ENCODE data around the gene TMEM191B. TPM values are rescaled to one million over a fixed set of nuclear protein-coding genes. Genes with fewer than 3 reads are reported as not detected.
"Not testable (repeated sequence)": the region's sequence is repeated elsewhere in the genome, so short reads cannot be mapped to it uniquely, and the experiment has no call there.

TMEM191B gene
- total RNA-seq (0.13 TPM), polyA plus RNA-seq (ENCODE audit: insufficient read depth in 1 of 8, insufficient read length in 8 of 8, low replicate concordance in 1 of 8) (under 1 TPM in 5 of 8 donors, not detected in 3; 0.11 to 0.89 (median 0.59) TPM)
- long read RNA-seq, donor 1 = 0 reads
- long read RNA-seq, donor 2 = 0 reads
- long read RNA-seq, donor 3 = 0 reads
- long read RNA-seq, donor 4 = 0 reads
- long read RNA-seq, donor 5, partial matches to known transcripts = 0 of 1 reads
- long read RNA-seq, donor 5, other reads (novel, unspliced or antisense) = 0 of 1 reads
- long read RNA-seq, donor 6 = 0 reads
- long read RNA-seq, donor 7 = 0 reads
- long read RNA-seq, donor 8 = 0 reads
- long read RNA-seq, donor 9 = 0 reads
- long read RNA-seq, donor 10 = 0 reads
- long read RNA-seq, donor 11 = 0 reads

GRCh38 chr22:18527752-18528596 is at the start of gene TMEM191B:
TSS of gene TMEM191B (plus strand) at chr22:18527802. CDS start at chr22:18527981, 179 bp downstream.
- peak within 1 kb of the TSS; percentile 29 for H3K4me3 ChIP-seq (ENCODE audit: low read length)
- no CpG with 5 or more reads among the region's 65 CpGs for WGBS (ENCODE audit: insufficient coverage)
- not testable (repeated sequence) for DNase-seq; H3K9me3 ChIP-seq (replicated peaks; ENCODE audit: control insufficient read depth, low read depth, low read length); H3K4me1 ChIP-seq (ENCODE audit: control insufficient read depth, insufficient read depth, low read length); H3K27ac ChIP-seq (ENCODE audit: low read length); H3K36me3 ChIP-seq (ENCODE audit: control insufficient read depth, insufficient read depth, low read length); H3K27me3 ChIP-seq (ENCODE audit: control insufficient read depth, insufficient read depth, low read length)

GRCh38 chr22:18496227-18496626 is 31.4 kb upstream of the TMEM191B start:
- WGBS (ENCODE audit: insufficient coverage) = no CpG with 5 or more reads among the region's 3 CpGs
- not testable (repeated sequence) for H3K27ac ChIP-seq (ENCODE audit: low read length); H3K36me3 ChIP-seq (ENCODE audit: control insufficient read depth, insufficient read depth, low read length); H3K4me1 ChIP-seq (ENCODE audit: control insufficient read depth, insufficient read depth, low read length); H3K27me3 ChIP-seq (ENCODE audit: control insufficient read depth, insufficient read depth, low read length); DNase-seq; H3K9me3 ChIP-seq (replicated peaks; ENCODE audit: control insufficient read depth, low read depth, low read length); H3K4me3 ChIP-seq (ENCODE audit: low read length)

GRCh38 chr22:18511327-18511726 is 16.3 kb upstream of the TMEM191B start:
- H3K4me3 ChIP-seq (ENCODE audit: low read length); H3K36me3 ChIP-seq (ENCODE audit: control insufficient read depth, insufficient read depth, low read length); H3K9me3 ChIP-seq (replicated peaks; ENCODE audit: control insufficient read depth, low read depth, low read length); H3K4me1 ChIP-seq (ENCODE audit: control insufficient read depth, insufficient read depth, low read length); H3K27me3 ChIP-seq (ENCODE audit: control insufficient read depth, insufficient read depth, low read length); H3K27ac ChIP-seq (ENCODE audit: low read length); DNase-seq: not testable (repeated sequence)
- 62% methylated on average over 5 of the region's 6 CpGs for WGBS (ENCODE audit: insufficient coverage)

GRCh38 chr22:18512378-18512777 is 15.2 kb upstream of the TMEM191B start:
- not testable (repeated sequence) for H3K27me3 ChIP-seq (ENCODE audit: control insufficient read depth, insufficient read depth, low read length); H3K36me3 ChIP-seq (ENCODE audit: control insufficient read depth, insufficient read depth, low read length); H3K4me3 ChIP-seq (ENCODE audit: low read length); H3K9me3 ChIP-seq (replicated peaks; ENCODE audit: control insufficient read depth, low read depth, low read length); H3K27ac ChIP-seq (ENCODE audit: low read length); H3K4me1 ChIP-seq (ENCODE audit: control insufficient read depth, insufficient read depth, low read length); DNase-seq
- WGBS (ENCODE audit: insufficient coverage) = no CpG with 5 or more reads among the region's 10 CpGs

DNA sequence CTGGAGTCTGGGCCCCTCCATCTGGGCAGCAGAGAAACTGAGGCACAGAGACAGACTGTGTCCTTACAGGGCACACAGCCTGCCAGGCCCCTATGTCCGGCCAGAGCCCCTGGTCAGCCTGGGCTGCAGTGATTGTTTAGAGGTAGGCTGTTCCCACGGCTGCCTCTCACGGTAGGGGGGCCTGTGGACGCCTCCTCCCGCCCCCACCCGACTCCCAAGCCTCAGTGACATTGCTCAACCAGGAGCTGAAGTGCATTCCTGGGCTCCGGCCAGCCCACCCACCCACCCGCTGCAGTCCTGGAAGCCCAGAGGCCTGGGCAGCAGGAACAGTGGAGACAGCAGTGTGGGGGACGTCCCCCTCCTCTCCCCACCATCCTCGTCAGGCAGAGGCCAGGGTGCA is 14.1 kb upstream of the TMEM191B start:
- not testable (repeated sequence) for H3K36me3 ChIP-seq (ENCODE audit: control insufficient read depth, insufficient read depth, low read length); DNase-seq; H3K4me3 ChIP-seq (ENCODE audit: low read length); H3K27ac ChIP-seq (ENCODE audit: low read length); H3K4me1 ChIP-seq (ENCODE audit: control insufficient read depth, insufficient read depth, low read length); H3K9me3 ChIP-seq (replicated peaks; ENCODE audit: control insufficient read depth, low read depth, low read length); H3K27me3 ChIP-seq (ENCODE audit: control insufficient read depth, insufficient read depth, low read length)
- WGBS (ENCODE audit: insufficient coverage) = no CpG with 5 or more reads among the region's 10 CpGs

- no CpG with 5 or more reads among the region's 5 CpGs for WGBS (ENCODE audit: insufficient coverage)
- not testable (repeated sequence) for H3K9me3 ChIP-seq (replicated peaks; ENCODE audit: control insufficient read depth, low read depth, low read length); H3K4me3 ChIP-seq (ENCODE audit: low read length); H3K27ac ChIP-seq (ENCODE audit: low read length); H3K36me3 ChIP-seq (ENCODE audit: control insufficient read depth, insufficient read depth, low read length); H3K4me1 ChIP-seq (ENCODE audit: control insufficient read depth, insufficient read depth, low read length); DNase-seq; H3K27me3 ChIP-seq (ENCODE audit: control insufficient read depth, insufficient read depth, low read length)
Observed at GRCh38 chr22:18518061-18518460, 9.5 kb upstream of the TMEM191B start, which contains the start of gene GGTLC3. TSS of gene GGTLC3 (minus strand) at chr22:18518161. CDS start at chr22:18517897, 264 bp downstream.

DNA sequence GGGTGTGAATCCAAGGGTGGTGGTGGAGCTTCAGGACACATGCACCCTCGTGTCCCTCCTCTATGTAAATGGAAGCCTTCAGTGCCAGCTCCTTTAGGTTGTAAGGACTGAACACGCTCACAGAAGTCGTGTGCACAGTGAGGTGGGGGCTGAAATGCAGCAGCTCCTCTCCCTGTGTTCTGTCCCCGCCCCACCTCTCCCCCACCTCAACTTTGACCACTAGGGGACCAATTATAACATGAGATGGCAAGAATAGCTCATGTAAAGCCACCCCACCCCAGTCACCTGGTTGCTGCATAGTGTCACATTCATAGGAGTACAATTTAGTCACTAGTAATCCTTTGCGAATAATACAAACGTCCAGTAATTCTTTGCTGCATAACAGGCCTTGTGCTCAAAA is 4.8 kb upstream of the TMEM191B start:
- not testable (repeated sequence) for H3K27me3 ChIP-seq (ENCODE audit: control insufficient read depth, insufficient read depth, low read length); H3K36me3 ChIP-seq (ENCODE audit: control insufficient read depth, insufficient read depth, low read length); DNase-seq; H3K9me3 ChIP-seq (replicated peaks; ENCODE audit: control insufficient read depth, low read depth, low read length); H3K4me3 ChIP-seq (ENCODE audit: low read length); H3K27ac ChIP-seq (ENCODE audit: low read length); H3K4me1 ChIP-seq (ENCODE audit: control insufficient read depth, insufficient read depth, low read length)
- no CpG with 5 or more reads among the region's 6 CpGs for WGBS (ENCODE audit: insufficient coverage)

DNA sequence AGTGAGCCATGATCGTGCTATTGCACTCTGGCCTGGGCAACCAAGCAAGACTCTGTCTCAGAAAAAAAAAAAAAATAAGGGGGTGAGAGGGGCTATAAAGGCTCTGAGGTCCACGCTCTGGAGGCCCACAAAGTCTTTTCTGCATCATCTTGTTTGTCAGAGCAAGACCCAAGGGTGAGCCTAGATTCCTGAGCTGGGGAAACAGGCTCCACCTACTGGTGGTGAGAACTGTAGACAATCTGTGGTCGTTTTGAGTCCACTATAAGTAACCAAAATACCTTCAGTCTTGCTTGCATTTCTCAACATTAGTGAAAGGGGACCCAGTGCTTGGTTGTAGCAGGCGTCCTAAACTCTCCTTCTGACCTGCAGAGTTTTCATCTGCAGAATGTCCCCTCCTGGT is 4.3 kb upstream of the TMEM191B start:
- H3K4me3 ChIP-seq (ENCODE audit: low read length); H3K27ac ChIP-seq (ENCODE audit: low read length); H3K4me1 ChIP-seq (ENCODE audit: control insufficient read depth, insufficient read depth, low read length); H3K36me3 ChIP-seq (ENCODE audit: control insufficient read depth, insufficient read depth, low read length); H3K27me3 ChIP-seq (ENCODE audit: control insufficient read depth, insufficient read depth, low read length); DNase-seq; H3K9me3 ChIP-seq (replicated peaks; ENCODE audit: control insufficient read depth, low read depth, low read length): not testable (repeated sequence)
- WGBS (ENCODE audit: insufficient coverage) = no CpG with 5 or more reads among the region's 4 CpGs

DNA sequence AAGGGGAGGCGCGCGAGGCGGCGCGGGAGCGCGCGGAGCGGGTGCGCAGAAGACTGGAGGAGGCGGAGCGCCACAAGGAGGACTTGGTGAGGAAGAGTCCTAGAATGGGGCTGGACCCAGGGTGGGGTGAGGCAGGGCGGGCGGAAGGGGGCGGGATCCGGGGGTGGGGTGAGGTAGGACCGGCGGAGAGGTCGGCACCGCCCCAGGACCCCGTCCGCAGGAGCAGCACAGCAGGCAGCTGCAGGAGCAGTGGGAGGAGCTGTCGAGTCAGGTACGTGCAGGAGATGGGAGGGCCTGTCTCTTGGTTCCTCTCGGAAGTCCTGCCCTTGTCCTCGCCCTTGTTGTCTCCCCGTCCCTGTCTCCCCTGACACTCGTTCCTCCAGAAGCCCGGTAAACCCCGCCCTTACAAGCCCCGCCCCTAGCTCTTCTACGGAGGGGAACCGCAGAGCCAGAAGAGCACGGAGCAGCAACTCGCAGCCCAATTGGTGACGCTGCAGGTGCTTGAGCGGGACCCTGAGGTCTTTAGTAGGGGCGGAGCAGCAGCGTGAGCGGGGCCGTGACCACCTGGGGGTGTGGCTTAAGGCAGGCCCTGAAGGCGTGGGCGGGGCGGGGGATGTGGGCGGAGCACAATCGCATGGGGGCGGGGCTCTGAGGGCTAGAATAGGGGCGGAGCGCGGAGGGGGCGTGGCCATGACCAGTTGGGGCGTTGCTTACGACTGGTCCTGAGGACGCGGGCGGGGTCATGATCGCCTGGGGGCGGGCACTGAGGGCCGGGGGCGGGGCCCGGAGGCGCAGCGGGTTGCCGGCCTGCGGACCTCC is 1.2 kb downstream of the TMEM191B start:
- H3K4me3 ChIP-seq (ENCODE audit: low read length) = peak overlapping the region; percentile 29
- H3K27ac ChIP-seq (ENCODE audit: low read length); H3K27me3 ChIP-seq (ENCODE audit: control insufficient read depth, insufficient read depth, low read length); H3K9me3 ChIP-seq (replicated peaks; ENCODE audit: control insufficient read depth, low read depth, low read length); H3K4me1 ChIP-seq (ENCODE audit: control insufficient read depth, insufficient read depth, low read length); H3K36me3 ChIP-seq (ENCODE audit: control insufficient read depth, insufficient read depth, low read length): not testable (repeated sequence)
- WGBS (ENCODE audit: insufficient coverage) = no CpG with 5 or more reads among the region's 66 CpGs
- peak; percentile 22 for DNase-seq

Data from muscle of leg (tissue), 16 donors.